GM12801 (cell line): Measurements from ENCODE around the gene ACTL7A.

Experiments used
- TF ChIP-seq, protein P1 (sequence below): IDR thresholded peaks from one replicate; pipeline ENCODE4 v1.5.1; 2011; ENCODE audit warnings: control low read depth; ENCODE audit not compliant: insufficient read length; ENCODE audit errors: extremely low read depth

ACTL7A gene

GRCh38 chr9:108851138-108851537, 10.9 kb upstream of the ACTL7A start:
- TF ChIP-seq, protein P1, sequence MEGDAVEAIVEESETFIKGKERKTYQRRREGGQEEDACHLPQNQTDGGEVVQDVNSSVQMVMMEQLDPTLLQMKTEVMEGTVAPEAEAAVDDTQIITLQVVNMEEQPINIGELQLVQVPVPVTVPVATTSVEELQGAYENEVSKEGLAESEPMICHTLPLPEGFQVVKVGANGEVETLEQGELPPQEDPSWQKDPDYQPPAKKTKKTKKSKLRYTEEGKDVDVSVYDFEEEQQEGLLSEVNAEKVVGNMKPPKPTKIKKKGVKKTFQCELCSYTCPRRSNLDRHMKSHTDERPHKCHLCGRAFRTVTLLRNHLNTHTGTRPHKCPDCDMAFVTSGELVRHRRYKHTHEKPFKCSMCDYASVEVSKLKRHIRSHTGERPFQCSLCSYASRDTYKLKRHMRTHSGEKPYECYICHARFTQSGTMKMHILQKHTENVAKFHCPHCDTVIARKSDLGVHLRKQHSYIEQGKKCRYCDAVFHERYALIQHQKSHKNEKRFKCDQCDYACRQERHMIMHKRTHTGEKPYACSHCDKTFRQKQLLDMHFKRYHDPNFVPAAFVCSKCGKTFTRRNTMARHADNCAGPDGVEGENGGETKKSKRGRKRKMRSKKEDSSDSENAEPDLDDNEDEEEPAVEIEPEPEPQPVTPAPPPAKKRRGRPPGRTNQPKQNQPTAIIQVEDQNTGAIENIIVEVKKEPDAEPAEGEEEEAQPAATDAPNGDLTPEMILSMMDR = no peak

- TF ChIP-seq, protein P1 = no peak
Observed at GRCh38 chr9:108852079-108852478, 10.0 kb upstream of the ACTL7A start.

- TF ChIP-seq, protein P1 = no peak
Observed at GRCh38 chr9:108854094-108854493, 8.0 kb upstream of the ACTL7A start.

DNA sequence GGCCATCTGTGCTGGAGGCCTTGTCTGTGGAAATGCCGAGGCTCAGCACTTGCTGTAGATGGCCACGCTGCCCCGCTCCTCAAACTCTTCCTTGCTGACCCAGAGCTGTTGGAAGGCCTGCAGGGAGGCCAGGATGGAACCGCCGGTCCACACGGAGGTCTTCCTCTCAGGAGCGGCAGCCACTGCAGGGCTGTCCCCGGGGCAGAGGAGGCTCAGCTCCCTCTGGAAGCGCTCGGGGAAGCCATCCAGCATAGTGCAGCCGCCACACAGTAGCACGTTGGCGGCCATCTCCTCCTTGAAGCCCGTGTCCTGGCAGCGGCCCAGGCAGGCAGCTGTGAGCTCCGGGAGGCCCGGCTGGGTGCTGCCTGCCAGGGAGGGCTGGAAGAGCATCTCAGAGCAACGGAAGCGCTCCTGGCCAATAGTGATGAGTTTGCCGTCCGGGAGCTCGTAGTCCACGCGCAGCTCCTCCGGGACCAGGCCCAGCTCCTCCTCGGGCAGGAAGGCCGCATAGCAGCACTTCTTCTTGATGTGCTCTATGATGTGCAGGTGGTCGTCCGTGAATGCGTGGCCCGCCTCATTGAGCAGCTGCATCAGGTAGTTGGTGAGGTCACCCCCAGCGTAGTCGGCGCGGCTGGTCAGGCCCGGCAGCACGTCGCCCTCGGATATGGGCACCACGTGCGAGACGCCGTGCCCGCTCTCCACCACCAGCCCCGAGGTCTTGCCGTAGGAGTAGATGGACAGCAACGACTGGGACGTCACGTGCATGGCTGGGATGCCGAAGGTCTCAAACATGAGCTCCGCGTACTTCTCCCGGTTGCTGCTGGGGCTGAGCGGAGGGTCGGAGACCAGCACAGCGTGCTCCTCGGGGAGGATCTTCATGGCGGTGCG, 7.2 kb upstream of the ACTL7A start:
- TF ChIP-seq, protein P1 = no peak

DNA sequence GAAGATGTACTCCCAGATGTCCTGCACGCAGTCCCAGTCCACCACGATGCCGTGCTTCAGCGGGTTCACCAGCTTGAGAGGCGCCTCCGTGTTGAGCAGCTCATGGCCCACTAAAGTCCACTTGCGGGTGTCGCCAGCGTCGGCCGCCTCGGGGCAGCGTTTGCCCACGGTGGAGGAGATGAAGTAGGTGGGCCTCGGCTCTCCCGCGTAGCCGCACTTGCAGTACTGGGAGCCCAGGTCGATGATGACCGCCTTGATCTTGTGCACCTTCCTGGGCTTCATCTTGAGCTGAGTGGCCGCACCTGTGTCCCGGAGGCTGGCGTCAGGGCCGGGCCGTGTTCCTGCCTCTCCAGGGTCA, 6.6 kb upstream of the ACTL7A start:
- TF ChIP-seq, protein P1 = no peak

- TF ChIP-seq, protein P1 = no peak
Observed at GRCh38 chr9:108855888-108856287, 6.2 kb upstream of the ACTL7A start, which contains the start of gene ACTL7B. Gene ACTL7B, minus strand, starts transcription at chr9:108855986. Its CDS starts 56 bp downstream, at chr9:108855930.

DNA sequence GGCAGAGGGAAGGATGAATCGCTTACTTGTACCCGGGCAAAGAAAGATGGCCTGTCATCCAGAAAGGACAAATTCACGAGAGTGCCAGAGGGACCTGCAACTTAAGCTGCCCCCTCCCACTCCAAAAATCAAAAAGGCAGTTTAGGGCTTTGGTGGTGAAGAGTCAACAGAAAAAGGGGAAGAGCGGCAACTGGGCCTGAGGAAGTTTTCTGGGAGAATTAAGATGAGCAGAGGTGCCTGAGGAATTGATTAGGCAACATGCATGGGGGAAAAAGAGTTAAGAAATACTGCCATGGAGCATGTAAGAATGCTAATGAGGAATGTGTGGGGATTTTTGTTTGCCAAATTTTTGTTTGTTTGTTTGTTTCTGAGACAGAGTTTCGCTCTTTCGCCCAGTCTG, 4.5 kb upstream of the ACTL7A start:
- TF ChIP-seq, protein P1 = no peak
